Fibroblast of peridontal ligament (primary cell): ENCODE measurements around the gene B3GAT1.
"Not testable (repeated sequence)": the region's sequence is repeated elsewhere in the genome, so short reads cannot be mapped to it uniquely, and the experiment has no call there.

ENCODE experiments used
- DNase-seq: peaks from one replicate; pipeline ENCODE4 v3.0.0-alpha.2; 2010; ENCODE audit errors: extremely low read depth

The B3GAT1 gene

GRCh38 chr11:134356656-134357544 is 55.1 kb downstream of the B3GAT1 start:
- DNase-seq: no peak

GRCh38 chr11:134355656-134356055 is 56.4 kb downstream of the B3GAT1 start:
- no peak for DNase-seq

- no peak for DNase-seq
Measured at GRCh38 chr11:134355136-134355535, 56.9 kb downstream of the B3GAT1 start.

GRCh38 chr11:134352111-134352510 is 59.9 kb downstream of the B3GAT1 start:
- DNase-seq: no peak

DNA sequence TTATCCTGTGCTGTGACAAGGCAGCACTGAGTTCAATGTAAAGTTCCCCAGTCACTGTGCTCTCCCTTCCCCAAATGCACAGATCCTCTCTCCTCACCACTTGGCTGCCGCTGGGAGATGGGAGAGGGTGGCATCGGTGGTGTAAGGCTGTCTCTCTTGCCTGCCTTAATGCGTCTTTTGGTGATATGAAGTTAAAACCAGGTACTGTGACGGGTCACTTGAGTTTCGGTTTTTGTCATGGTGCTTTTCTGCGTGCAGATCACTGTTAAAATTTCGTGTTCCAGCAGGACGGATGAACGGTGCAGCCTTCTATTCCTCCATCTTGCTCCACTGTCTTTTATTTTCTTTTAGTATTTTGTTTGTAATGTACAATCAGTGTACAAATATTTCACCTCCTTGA is 61.7 kb downstream of the B3GAT1 start:
- DNase-seq: no peak

DNA sequence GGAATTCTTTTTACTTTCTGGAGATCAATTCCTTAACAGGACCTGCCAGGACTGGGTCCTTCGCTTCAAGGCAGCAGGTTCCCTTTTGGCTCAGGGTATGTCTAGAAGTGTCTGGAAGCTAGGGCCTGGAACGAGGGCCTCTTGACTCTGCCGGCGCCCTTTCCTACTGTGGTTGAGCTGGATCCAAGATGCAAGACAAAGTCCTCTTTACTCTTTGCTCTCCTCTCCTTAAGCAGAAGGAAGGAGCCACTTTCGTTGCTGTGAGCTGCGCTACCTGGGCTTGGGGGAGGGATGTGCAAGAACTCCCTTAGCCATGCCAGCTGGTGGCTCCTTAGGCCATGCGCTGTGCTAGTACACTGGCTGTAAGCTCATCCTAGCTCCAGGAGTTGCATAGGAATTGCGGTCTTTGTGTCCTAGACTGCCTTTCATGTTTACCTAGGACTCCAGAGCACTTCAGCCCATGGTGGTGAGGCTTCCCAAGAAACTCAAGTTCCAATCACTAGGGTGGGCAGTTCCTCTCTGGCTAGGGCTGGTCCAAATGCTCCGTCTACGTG is 62.2 kb downstream of the B3GAT1 start:
- no peak for DNase-seq

DNA sequence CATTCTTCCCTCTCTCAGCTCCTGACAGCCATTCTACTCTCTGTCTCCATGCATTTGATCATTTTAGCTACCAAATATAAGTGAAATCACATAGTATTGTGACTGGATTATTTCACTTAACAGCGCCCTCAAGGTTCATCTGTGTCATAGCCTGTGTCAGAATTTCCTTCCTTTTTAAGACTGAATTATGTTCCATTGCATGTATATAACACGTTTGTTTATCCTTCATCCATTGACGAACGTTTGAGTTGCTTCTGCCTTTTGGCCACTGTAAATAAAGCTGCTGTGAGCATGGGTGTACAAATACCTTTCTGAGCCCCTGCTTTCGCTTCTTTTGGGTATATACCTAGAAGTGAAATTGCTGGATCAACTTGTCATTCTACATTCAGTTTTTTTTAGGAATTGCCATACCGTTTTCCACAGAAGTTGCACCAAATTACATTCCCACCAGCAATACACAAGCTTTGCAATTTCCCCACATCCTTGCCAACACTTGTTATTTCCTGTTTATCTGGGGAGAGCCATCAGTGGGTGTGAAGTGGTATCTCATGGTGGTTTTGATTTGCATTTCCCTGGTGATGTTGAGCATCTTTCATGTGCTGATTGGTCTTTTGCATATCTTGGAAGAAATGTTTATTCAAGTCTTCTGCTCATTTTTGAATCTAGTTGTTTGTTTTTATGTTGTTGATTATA is 62.8 kb downstream of the B3GAT1 start:
- DNase-seq: no peak

GRCh38 chr11:134347441-134347840 is 64.6 kb downstream of the B3GAT1 start:
- DNase-seq: no peak

GRCh38 chr11:134346976-134347350 is 65.1 kb downstream of the B3GAT1 start:
- no peak for DNase-seq

- no peak for DNase-seq
Measured at GRCh38 chr11:134346101-134346975, 65.7 kb downstream of the B3GAT1 start.

DNA sequence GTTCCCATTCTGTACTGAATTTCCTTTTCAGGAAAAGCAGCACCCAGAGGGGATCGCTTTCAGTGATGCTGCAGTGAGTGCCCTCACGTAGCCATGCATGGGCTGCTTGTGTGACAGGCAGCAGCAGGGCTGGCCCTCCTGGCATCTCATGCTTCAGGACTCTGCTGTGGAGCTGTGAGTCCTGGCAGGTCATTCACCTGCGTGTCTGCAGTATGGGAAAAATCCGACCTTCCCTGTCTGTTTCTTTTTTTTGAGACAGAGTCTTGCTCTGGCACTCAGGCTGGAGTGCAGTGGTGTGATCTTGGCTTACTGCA is 66.8 kb downstream of the B3GAT1 start:
- DNase-seq: no peak

DNA sequence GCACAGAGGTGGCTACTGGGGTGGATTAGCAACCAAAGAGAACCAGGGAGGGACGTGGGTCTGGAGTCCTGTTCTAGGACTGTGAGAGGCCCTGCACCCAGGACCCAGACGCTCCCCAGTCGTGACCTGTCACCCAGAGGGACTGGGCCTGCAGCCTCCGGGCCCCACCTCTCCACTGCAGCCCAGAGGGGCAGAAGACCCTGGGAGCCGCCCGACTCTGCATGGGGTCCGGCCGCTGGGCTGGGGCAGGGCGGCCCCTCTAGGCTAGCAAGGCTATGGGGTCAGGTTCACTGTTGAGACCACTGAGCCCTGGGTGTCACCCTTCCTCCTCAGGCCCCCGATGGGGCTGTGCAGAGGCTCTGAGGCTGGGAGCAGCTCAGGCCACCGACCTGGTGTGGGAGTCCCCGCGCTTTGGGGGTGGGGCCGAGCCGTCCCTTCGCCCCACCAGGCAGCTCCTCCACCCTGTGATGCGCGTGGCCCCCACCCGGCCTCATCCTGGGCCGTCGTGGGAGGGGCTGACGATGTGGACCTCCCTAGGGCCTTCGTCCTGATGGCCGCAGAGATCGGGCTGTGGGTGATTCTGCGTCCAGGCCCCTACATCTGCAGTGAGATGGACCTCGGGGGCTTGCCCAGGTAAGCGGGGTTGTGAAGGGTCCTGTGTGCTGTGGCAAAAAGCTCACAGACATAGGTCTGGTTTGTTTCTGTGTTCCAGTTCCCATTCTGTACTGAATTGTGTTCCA is 67.4 kb downstream of the B3GAT1 start:
- DNase-seq: not testable (repeated sequence)

- DNase-seq: no peak
Measured at GRCh38 chr11:134343646-134344045, 68.4 kb downstream of the B3GAT1 start.

- no peak for DNase-seq
Measured at GRCh38 chr11:134342572-134343340, 69.3 kb downstream of the B3GAT1 start.

DNA sequence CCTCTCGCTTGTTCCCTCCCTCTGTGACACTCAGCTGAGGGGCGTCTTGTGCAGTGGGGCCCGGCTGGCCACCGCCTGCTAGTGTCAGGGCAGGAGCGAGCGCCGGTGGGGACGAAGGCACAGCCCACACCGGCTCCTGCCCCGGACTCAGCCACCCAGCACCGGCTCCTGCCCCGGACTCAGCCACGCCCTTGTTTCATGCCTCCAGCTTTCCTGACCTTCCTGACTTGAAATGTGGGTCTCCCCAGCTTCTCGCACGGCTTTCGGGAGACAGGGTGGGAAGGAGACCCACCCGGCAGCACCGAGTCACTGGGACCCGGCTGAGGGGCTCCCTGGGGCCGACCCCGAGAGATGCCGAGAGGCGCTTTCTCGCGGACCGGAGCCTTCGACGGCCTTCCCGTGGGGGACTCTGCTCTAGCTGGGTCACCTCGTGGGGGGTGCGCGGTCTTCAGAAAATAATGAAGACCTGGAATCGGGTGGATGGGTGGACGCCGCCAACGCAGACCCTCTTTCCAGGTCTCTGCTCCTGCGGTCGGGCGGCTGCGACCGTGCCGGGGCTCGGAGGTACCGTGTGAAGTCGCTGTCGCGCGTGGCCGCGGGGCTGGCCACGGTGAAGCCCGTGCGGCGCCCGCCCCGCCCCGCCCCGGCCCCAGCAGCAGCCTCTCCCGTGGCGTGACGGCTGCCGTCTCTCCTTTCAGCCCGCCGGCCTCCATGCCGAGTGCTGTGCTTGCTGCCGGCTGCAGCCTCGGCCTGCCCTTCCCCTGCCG is 70.1 kb downstream of the B3GAT1 start:
- no peak for DNase-seq

DNA sequence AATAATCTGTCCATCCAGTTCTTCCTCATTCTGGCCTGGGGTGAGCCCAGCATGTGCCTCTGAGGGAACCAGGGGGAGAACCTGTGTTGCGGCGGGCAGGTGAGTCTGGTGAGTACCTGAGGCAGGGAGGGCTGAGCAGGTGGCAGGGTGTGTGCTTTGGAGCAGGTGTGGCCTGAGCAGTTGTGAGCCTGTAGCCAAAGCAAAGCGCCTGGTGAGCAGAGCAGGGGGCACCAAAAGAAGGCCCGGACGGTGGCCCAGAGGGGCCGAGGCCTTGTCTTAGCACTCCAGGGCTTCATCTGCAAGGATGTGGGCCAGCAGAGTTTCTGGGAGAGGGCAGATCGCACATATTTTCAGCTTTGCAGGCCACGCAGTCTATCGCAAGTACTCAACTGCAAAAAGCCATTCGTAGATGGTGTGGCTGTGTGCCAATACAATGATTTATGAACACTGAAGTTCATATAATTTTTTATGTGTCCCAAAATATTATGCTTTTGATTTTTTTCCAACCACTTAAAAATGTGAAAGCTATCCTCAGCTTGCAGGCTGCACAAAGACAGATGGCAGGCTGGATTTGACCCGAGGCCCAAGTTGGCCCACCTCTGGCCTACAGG is 71.6 kb downstream of the B3GAT1 start:
- no peak for DNase-seq

- DNase-seq: no peak
Measured at GRCh38 chr11:134339756-134340155, 72.3 kb downstream of the B3GAT1 start.

- DNase-seq: no peak
Measured at GRCh38 chr11:134338654-134339053, 73.4 kb downstream of the B3GAT1 start.

DNA sequence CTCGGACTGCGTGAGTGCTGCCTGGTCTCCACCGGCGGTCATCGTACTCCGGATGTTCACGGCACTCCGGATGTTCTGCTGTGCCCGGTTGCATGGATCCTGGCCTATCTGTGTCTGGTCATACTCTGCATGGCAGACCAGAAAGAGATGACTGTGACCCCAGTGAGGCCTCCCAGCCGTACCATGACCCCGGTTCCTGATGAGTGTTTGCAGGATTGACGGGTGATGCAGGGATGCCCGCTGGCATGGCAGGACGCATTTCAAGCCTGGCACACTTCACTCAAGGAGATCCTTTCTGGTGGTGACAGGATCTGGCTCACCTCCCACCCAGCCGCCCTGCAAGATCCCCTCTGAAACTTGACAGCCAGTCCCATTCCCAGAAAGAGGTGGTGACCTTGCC is 74.0 kb downstream of the B3GAT1 start:
- DNase-seq: no peak
